Choroid plexus epithelial cell (primary cell): ENCODE measurements around the gene CIDEB.
A peak's percentile ranks its signal among the peaks of the same experiment; 100 is the strongest.

Experiments used
- DNase-seq: peaks from one replicate; pipeline ENCODE4 v3.0.0-alpha.2; 2010; ENCODE audit warnings: low read depth
- H3K4me3 ChIP-seq: 2 replicates; pipeline ENCODE4 v1.5.1; 2011; ENCODE audit warnings: low read depth, mild to moderate bottlenecking, control low read depth, low read length, moderate library complexity
- TF ChIP-seq, protein P1 (sequence below): conservative IDR thresholded peaks from 2 replicates; pipeline ENCODE4 v1.5.1; 2011; ENCODE audit warnings: low read depth, mild to moderate bottlenecking, control low read depth, inconsistent platforms, low read length, moderate library complexity

The CIDEB gene

DNA sequence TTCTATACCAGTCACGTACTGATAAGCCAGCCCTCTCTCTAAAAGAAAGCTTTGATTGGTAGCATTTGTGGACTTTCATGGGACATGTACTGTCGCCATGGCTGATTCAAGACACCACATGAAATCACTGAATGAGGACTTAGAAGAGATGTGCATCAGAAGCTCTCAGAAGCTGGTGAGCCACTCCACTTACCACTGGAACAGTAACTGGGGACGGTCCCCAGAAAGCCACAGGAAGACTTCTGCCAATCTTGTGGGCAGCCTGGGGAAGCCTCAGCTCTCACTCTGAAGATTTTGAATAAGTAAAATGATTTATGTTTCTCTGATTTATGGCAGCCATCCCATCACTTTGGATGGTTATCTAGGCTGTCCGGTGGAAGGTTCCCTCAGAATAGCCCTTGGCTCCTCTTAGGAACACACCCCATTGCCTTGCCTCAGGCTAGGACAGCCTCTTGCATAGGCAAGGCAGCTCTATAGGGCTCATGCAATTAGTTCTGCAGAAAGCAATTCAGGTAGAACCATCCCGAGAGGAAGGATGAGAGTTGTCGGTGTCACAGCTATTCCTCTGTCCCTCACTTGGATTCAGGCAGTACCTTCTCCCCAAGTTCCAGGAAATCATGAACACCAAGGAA lies 18.0 kb downstream of the CIDEB start:
- no peak overlapping the region for H3K4me3 ChIP-seq
- TF ChIP-seq, protein P1, sequence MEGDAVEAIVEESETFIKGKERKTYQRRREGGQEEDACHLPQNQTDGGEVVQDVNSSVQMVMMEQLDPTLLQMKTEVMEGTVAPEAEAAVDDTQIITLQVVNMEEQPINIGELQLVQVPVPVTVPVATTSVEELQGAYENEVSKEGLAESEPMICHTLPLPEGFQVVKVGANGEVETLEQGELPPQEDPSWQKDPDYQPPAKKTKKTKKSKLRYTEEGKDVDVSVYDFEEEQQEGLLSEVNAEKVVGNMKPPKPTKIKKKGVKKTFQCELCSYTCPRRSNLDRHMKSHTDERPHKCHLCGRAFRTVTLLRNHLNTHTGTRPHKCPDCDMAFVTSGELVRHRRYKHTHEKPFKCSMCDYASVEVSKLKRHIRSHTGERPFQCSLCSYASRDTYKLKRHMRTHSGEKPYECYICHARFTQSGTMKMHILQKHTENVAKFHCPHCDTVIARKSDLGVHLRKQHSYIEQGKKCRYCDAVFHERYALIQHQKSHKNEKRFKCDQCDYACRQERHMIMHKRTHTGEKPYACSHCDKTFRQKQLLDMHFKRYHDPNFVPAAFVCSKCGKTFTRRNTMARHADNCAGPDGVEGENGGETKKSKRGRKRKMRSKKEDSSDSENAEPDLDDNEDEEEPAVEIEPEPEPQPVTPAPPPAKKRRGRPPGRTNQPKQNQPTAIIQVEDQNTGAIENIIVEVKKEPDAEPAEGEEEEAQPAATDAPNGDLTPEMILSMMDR, result no peak
- no peak for DNase-seq

DNA sequence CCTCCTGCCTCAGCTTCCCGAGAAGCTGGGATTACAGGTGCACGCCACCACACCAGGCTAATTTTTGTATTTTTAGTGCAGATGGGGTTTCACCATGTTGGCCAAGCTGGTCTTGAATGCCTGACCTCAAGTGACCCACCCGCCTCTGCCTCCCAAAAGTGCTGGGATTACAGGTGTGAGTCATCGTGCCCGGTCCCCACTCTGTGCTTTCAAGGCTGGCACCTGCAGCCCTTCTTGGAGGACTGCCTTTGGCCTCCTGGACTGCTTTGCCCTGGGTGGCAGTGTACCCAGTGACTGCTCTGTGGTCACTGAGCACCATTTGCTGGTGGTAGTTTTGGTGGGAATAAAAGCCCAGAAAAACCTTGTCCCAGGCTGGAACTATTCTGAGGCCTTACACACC lies 20.8 kb downstream of the CIDEB start:
- TF ChIP-seq, protein P1, result no peak
- no peak overlapping the region for H3K4me3 ChIP-seq
- DNase-seq, result no peak

DNA sequence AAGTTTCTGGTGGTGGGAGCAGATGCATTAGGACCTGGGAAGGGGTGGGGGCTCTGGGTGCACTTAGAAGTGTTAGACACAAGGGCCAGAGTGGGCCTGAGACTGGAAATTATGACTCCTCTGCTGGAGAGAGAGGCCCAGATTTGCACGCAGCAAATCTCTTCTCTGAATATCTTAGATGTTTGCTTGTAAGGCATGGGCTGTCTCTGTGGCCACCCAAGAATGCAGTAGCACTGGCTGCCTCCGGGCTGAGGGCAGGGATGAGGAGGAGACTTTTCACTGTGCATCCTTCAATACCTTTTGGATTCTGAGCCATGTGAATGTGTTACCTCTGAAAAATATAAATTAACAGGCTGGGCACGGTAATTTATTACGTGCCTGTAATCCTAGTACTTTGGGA lies 22.4 kb downstream of the CIDEB start:
- TF ChIP-seq, protein P1, result peak; percentile 2
- H3K4me3 ChIP-seq, result no peak overlapping the region
- DNase-seq, result no peak

DNA sequence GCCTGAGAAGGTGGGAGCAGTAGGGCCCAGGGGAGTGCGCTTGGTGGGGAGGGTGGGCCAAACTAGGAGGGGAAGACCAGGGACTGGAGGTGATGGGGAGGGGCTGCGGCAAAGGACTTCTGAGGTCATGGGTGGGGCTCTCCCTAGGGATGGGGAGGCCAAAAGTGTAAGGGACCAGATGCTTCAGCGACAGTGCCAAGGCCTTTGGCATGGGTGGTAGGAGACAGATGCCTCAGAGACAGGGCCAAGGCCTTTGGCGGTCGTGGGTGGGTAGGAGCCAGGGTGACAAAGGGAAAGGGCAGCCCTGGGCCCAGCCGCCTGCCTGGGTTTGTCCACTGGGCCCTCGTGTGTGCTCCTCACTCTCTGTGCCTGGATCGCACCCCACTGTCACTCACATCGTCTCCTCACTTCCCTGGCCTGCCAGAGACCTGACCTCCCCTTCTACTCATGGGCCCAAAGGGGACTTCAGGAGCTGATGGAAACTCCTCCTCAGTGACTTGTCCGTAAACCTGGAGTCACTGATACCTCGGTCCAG lies 23.2 kb downstream of the CIDEB start:
- no peak overlapping the region for H3K4me3 ChIP-seq
- TF ChIP-seq, protein P1, result no peak
- DNase-seq, result no peak

DNA sequence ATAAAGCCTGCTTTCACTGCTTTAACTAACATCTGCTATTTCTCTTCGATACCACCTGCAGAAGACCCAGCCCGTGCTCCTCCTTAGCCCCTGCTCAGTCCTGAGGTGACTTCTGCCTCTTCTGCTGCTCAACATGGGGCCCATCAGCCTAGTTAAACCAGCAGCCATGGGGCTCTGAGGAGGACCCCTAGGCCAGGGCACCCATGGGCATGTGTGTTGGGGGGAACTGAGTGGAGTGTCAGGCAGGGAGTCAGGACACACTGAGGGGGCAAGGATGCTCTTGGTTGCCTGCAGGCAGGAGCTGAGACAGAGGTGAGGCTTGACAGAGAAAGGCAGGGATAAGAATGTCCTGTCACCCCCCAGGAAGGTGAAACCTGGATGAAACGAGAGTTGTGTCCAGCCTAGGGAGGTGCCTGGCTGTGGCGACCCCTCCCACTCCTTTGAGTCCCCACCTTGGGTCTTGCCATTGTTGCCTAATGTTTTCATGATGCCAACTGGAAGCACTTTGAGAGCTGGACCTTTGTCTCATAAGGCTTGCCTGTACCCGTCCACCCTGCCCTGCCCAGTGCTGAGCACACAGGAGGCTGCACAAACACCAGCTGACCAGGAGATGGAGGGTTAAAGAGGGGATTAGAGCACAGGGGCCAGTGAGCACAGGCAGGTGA lies 23.8 kb downstream of the CIDEB start:
- no peak for DNase-seq
- no peak overlapping the region for H3K4me3 ChIP-seq
- TF ChIP-seq, protein P1, result no peak

DNA sequence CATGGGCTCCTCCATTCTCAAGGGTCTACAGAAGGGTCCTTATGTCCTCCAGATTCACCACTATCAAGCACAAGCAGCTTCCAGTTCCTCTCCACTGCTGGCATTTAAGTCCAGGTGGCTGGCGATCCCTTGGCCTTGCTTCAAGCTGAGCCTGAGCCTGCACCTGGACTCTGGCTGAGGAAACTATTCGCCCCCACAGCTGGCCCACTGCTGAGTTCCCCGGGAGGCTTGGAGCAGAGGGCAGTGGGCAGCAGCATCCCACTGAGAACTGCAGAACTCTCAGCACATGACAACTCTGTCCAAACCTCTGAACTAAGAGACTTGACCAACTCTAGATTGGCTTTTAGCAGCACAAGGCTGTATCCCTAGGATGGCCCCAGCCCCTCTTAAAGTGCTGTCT lies 25.0 kb downstream of the CIDEB start:
- H3K4me3 ChIP-seq, result no peak overlapping the region
- TF ChIP-seq, protein P1, result no peak
- DNase-seq, result no peak

DNA sequence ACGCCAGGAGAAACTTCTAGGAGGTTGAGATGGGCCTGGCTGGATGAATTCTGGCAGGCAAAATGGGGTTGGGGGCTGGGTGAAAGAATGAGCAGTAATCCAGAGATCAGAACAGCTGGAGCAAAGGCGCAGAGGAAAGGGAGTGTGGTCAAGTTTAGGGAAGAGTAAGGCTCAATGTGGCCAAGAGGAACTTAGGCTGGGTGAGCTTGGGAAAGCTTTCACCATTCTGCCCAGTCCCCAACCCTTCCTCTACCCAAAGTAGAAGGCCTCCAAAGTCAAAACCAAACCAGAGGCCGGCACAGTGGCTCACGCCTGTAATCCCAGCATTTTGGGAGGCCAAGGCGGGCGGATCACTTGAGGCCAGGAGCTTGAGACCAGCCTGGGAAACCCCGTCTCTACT lies 26.1 kb downstream of the CIDEB start:
- H3K4me3 ChIP-seq, result no peak overlapping the region
- TF ChIP-seq, protein P1, result no peak
- no peak for DNase-seq
